Activated CD4-positive, alpha-beta T cell treated with anti-CD3 and anti-CD28 coated beads, Interleukin-2, amount 50 U/mL, for 16 hours (primary cell): Measurements from ENCODE around the gene TMEM14A.
"Not testable (repeated sequence)": the region's sequence is repeated elsewhere in the genome, so short reads cannot be mapped to it uniquely, and the experiment has no call there.

Source experiments
- DNase-seq: peaks from one replicate; pipeline ENCODE4 v3.0.0-alpha.2; 2020

The TMEM14A gene

GRCh38 chr6:52670502-52671409, at the start of gene TMEM14A:
Gene TMEM14A (plus strand): TSS chr6:52671113. CDS start chr6:52677103, 5,990 bp downstream.
- peak; percentile 94 for DNase-seq

DNA sequence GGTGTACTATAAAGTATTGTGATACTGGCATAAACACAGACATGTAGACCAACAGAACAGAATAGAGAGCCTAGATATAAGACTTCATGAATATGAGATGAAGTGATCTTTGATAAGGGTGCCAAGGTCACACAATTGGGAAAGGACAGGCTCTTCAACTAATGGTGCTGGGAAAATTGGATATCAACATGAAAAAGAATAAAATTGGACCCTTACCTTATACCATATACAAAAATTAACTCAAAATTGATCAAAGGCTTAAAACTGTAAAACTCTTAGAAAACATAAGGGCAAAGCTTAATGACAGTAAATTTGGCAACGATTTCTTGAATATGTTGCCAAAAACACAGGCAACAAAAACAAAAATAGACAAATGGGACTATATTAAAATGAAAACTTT, 49.3 kb upstream of the TMEM14A start:
- no peak for DNase-seq

DNA sequence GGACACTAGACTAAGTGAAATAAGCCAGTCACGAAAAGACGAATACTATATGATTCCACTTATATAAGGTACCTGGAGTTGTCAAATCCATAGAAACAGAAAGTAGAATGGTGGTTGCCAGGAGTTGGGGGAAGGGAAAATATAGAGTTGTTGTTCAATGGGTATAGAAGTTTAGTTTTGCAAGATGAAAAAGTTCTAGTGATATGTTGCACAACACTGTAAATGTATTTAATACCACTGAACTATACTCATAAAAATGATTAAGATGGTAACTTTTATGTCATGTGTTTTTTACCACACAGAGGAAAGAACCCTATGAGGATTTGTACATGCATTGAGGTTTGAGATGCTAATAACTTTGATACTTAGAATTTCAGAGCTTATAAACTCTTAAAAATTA, 48.1 kb upstream of the TMEM14A start:
- no peak for DNase-seq

DNA sequence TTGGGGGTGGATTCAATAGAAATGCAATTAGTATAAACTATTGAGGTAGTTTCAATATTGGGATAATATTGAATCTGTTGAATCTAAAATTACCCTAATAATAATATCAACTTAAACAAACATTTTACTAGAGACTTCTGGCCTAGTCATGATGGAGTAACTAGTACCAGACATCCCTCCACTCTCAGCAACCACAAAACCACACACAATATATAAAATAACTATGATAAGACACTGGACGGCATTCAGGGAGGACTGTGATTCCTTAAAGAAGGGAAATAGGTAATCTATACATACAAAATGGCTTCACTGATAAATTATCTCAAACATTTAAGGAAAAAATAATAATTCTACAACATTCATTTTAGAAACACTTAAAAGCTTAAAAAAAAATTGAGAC, 38.9 kb upstream of the TMEM14A start:
- no peak for DNase-seq

GRCh38 chr6:52634211-52634610, 36.7 kb upstream of the TMEM14A start:
- DNase-seq, result no peak

DNA sequence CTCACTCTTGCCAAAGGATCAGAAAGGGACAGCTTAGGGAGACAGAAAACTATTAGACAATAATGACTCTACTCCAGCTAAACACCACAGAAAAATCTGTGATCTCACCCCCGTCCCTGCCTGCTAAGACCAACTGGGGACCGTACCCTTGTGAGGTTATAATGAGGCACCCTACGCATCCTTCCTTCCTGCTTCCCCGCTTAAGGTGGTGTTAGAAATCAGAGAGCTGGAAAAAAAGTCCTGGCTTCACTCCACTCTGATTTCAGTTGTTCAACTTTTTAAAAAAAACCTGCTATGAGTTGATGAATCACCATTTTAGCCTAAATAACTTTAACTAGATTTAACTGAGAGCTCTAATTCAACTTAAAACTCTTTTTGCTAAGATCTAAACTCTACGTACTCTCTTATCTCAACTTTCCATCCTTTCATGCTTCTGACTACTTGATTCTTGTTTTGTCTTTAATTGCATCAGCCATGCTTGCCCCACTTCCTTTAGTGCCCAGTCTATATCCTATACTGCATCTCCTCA, 35.8 kb upstream of the TMEM14A start:
- peak; percentile 28 for DNase-seq

DNA sequence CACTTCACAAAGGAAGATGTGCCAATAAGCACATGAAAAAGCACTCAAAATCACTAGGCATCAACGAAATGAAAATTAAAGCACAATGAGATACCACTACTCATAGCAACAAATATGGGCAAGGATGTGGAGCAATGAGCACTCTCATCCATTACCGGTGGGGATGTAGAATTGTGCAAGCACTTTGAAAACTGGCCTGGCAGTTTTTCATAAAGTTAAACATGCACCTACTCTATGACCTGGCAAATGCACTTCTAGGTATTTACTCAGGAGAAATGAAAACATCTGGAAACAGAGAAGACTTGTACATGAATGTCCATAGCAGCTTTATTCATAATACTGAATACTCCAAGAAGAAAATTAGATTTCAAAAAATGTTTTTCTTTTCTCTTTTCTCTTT, 34.1 kb upstream of the TMEM14A start:
- DNase-seq, result no peak

- no peak for DNase-seq
Measured at GRCh38 chr6:52639493-52639892, 31.4 kb upstream of the TMEM14A start.

GRCh38 chr6:52640170-52640569, 30.7 kb upstream of the TMEM14A start:
- DNase-seq, result no peak

GRCh38 chr6:52640916-52641315, 30.0 kb upstream of the TMEM14A start:
- no peak for DNase-seq

GRCh38 chr6:52641388-52641787, 29.5 kb upstream of the TMEM14A start:
- no peak for DNase-seq

- no peak for DNase-seq
Measured at GRCh38 chr6:52641826-52642225, 29.1 kb upstream of the TMEM14A start.

GRCh38 chr6:52642368-52642767, 28.5 kb upstream of the TMEM14A start:
- DNase-seq, result no peak

GRCh38 chr6:52643158-52643557, 27.8 kb upstream of the TMEM14A start:
- no peak for DNase-seq

GRCh38 chr6:52644253-52644652, 26.7 kb upstream of the TMEM14A start:
- no peak for DNase-seq

DNA sequence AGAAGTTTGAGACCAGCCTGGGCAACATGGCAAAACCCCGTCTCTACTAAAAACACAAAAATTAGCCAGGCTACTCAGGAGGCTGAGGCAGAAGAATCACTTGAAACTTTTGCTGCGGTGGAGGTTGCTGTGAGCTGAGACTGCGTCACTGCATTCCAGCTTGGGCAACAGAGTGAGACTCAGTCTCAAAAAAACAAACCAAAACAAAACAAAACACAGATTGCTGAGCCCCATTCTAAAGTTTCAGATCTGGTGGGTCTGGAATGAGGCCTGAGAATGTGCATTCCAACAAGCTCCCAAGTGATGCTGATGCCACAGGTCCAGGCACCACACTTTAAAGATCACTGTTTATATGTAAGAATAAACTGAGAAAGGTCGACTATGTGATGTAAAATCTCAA, 24.9 kb upstream of the TMEM14A start:
- DNase-seq, result no peak

GRCh38 chr6:52647199-52647598, 23.7 kb upstream of the TMEM14A start:
- peak; percentile 11 for DNase-seq

DNA sequence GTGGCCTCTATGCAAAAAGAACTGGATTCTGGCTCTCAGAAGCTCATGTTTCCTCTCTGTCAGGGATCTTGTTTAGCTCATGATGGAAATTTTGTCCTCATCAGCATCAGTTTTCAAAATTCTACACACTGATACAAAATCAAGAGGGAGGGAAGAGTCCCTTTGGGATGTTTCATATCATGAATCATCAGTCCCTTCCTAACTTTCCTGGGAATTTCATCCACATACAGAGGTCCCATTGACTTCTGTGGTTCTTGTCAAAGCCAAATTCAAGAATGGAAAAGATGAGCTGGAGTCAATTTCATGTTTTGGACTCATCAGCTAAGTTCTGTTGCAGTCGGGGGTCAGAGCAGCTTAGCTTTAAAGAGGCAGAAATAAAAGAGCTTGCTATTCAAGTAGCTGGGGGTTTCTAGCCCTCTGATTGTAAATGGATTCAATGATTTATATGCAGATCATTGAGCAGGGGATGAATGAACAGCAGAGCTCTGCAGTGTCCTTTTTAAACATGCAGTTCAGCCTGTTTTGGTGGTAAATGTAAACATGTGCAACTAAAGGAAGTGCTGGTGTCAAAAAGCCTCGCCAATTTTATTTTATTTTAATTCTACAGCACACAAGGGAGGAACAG, 21.3 kb upstream of the TMEM14A start:
- no peak for DNase-seq

- DNase-seq, result no peak
Measured at GRCh38 chr6:52650941-52651340, 20.0 kb upstream of the TMEM14A start.

DNA sequence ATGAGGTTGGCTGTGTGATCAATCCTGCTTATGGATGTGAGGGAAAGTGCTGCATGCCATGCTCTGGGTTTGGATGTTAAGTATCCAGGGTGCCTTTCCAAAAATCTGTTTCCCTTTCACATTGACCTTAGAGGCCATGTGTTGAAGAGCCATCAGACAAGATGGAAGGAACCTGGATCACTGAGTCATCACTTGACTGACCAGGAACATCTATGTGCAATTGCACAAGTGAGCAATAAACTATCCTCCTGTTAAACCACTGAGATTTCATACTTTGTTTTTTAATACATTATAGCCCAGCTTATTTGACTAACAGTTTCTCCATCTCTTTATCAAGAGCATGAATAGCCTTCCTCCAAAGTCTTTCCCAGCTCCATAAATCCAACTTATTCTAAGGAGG, 17.8 kb upstream of the TMEM14A start:
- no peak for DNase-seq

- no peak for DNase-seq
Measured at GRCh38 chr6:52654007-52654406, 16.9 kb upstream of the TMEM14A start.

GRCh38 chr6:52654592-52654991, 16.3 kb upstream of the TMEM14A start:
- no peak for DNase-seq

GRCh38 chr6:52655941-52656340, 15.0 kb upstream of the TMEM14A start:
- DNase-seq, result not testable (repeated sequence)

DNA sequence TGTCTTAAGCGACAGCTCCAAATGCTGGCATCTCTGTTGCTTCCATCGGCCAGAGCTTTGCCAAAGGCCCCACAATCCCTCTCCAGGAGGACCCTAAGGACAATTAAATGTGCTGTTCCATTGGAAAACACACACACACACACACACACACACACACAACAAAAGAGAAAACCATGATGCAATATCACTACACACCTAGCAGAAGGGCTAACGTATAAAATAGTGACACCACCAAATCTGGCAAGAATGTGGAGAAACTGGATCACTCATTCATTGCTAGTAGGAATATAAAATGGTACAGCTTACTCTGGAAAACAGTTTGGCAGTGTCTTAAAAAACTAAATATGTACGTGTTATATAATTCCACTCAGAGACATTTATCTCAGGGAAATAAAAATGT, 13.0 kb upstream of the TMEM14A start:
- no peak for DNase-seq
